HEK293 (cell line): ENCODE results near the gene SLC38A8.

Source experiments
- CTCF ChIA-PET: fragments of 350-600 bp; formaldehyde crosslinking; extraction: SDS; loops from one replicate; lab custom pipeline; 2021; ENCODE audit warnings: antibody characterized with exemption; lab: Yijun Ruan, JAX
- POLR2A ChIA-PET: fragments of 300-600 bp; formaldehyde crosslinking; extraction: SDS; loops from one replicate; lab custom pipeline; 2020; ENCODE audit warnings: antibody characterized with exemption, inconsistent platforms; lab: Yijun Ruan, JAX
- H3K27ac ChIP-seq: fragments of 200-500 bp; sonication (Bioruptor generic); 2 replicates; pipeline ENCODE4 v1.5.1; 2014; ENCODE audit warnings: low read depth, low read length, control low read depth, inconsistent platforms; ENCODE audit errors: extremely low read depth
- H3K36me3 ChIP-seq, 2 experiments: fragments of 200-500 bp in 1 of 2; sonication (Bioruptor generic) in 1 of 2; 1 replicate in 1 of 2; 2 replicates in 1 of 2; pipeline ENCODE4 v1.5.1; 2014 to 2017; ENCODE audit warnings: inconsistent platforms in 2 of 2, low read length in 2 of 2; ENCODE audit not compliant: control insufficient read depth in 2 of 2, insufficient read depth in 1 of 2
- H3K4me1 ChIP-seq: fragments of 200-500 bp; sonication (Bioruptor generic); 2 replicates; pipeline ENCODE4 v1.5.1; 2014; ENCODE audit warnings: mild to moderate bottlenecking, low read length, inconsistent platforms; ENCODE audit not compliant: control insufficient read depth, insufficient read depth
- H3K4me3 ChIP-seq: 2 replicates; pipeline ENCODE4 v1.5.1; 2011; ENCODE audit warnings: low read depth, mild to moderate bottlenecking, control low read depth, low read length, moderate library complexity
- H3K9me3 ChIP-seq: fragments of 200-500 bp; sonication (Bioruptor generic); 2 replicates; pipeline ENCODE4 v1.5.1; 2014; ENCODE audit warnings: low read depth, low read length, inconsistent platforms; ENCODE audit not compliant: control insufficient read depth, insufficient read depth
- CTCF ChIP-seq: fragments of 450-650 bp; formaldehyde crosslinking; IDR thresholded peaks from 2 replicates; pipeline ENCODE4 v1.5.1; 2016; ENCODE audit warnings: missing biosample characterization, missing genetic modification characterization
- EGR2 ChIP-seq: fragments of 450-650 bp; formaldehyde crosslinking; IDR thresholded peaks from 2 replicates; pipeline ENCODE4 v1.5.1; 2016; ENCODE audit warnings: low read depth, missing biosample characterization, missing genetic modification characterization
- KLF10 ChIP-seq: fragments of 450-650 bp; IDR thresholded peaks from 2 replicates; pipeline ENCODE4 v1.5.1; 2018; ENCODE audit warnings: missing biosample characterization, mild to moderate bottlenecking, missing genetic modification characterization
- KLF17 ChIP-seq: fragments of 450-650 bp; formaldehyde crosslinking; IDR thresholded peaks from 2 replicates; pipeline ENCODE4 v1.5.1; 2016; ENCODE audit warnings: missing biosample characterization, missing genetic modification characterization
- SETDB1 ChIP-seq: IDR thresholded peaks from one replicate; pipeline ENCODE4 v1.6.1; 2017; ENCODE audit warnings: mild to moderate bottlenecking, low read length, moderate library complexity, mixed read lengths; ENCODE audit not compliant: insufficient read length
- ZBTB1 ChIP-seq: fragments of 450-650 bp; formaldehyde crosslinking; IDR thresholded peaks from 2 replicates; pipeline ENCODE4 v1.5.1; 2016; ENCODE audit warnings: missing biosample characterization, missing genetic modification characterization
- ZBTB21 ChIP-seq: fragments of 450-650 bp; formaldehyde crosslinking; IDR thresholded peaks from 2 replicates; pipeline ENCODE4 v1.5.1; 2017; ENCODE audit warnings: missing biosample characterization, missing genetic modification characterization
- ZNF202 ChIP-seq: fragments of 450-650 bp; formaldehyde crosslinking; IDR thresholded peaks from 2 replicates; pipeline ENCODE4 v1.5.1; 2016; ENCODE audit warnings: missing biosample characterization, missing genetic modification characterization, borderline replicate concordance
- ZNF23 ChIP-seq: fragments of 450-650 bp; formaldehyde crosslinking; IDR thresholded peaks from 2 replicates; pipeline ENCODE4 v1.5.1; 2016; ENCODE audit warnings: missing biosample characterization, missing genetic modification characterization, borderline replicate concordance
- ZNF292 ChIP-seq: fragments of 450-650 bp; formaldehyde crosslinking; IDR thresholded peaks from 2 replicates; pipeline ENCODE4 v1.5.1; 2016; ENCODE audit warnings: low read depth, missing biosample characterization, missing genetic modification characterization, borderline replicate concordance
- ZNF404 ChIP-seq: fragments of 450-650 bp; formaldehyde crosslinking; IDR thresholded peaks from 2 replicates; pipeline ENCODE4 v1.5.1; 2017; ENCODE audit warnings: missing biosample characterization, missing genetic modification characterization
- ZNF473 ChIP-seq: fragments of 450-650 bp; formaldehyde crosslinking; IDR thresholded peaks from 2 replicates; pipeline ENCODE4 v1.5.1; 2017; ENCODE audit warnings: missing biosample characterization, missing genetic modification characterization
- ZNF48 ChIP-seq: fragments of 450-650 bp; formaldehyde crosslinking; IDR thresholded peaks from 2 replicates; pipeline ENCODE4 v1.5.1; 2016; ENCODE audit warnings: missing biosample characterization, missing genetic modification characterization
- ZNF626 ChIP-seq: fragments of 450-650 bp; sonication (Bioruptor Pico); formaldehyde crosslinking; IDR thresholded peaks from 2 replicates; pipeline ENCODE4 v1.5.1; 2018; ENCODE audit warnings: missing biosample characterization, missing genetic modification characterization, inconsistent platforms
- ZNF660 ChIP-seq: fragments of 450-650 bp; IDR thresholded peaks from 2 replicates; pipeline ENCODE4 v1.5.1; 2018; ENCODE audit warnings: missing biosample characterization, mild to moderate bottlenecking, missing genetic modification characterization
- ZNF670 ChIP-seq: fragments of 450-650 bp; formaldehyde crosslinking; IDR thresholded peaks from 2 replicates; pipeline ENCODE4 v1.5.1; 2016; ENCODE audit warnings: missing biosample characterization, missing genetic modification characterization, low read depth
- TF ChIP-seq, protein P1 (sequence below): fragments of 450-650 bp; formaldehyde crosslinking; IDR thresholded peaks from 2 replicates; pipeline ENCODE4 v1.5.1; 2016; ENCODE audit warnings: missing biosample characterization, missing genetic modification characterization
- TF ChIP-seq, protein P2 (sequence below): fragments of 450-650 bp; formaldehyde crosslinking; conservative IDR thresholded peaks from 2 replicates; pipeline ENCODE4 v1.5.1; 2016; ENCODE audit warnings: low read depth, missing biosample characterization, missing genetic modification characterization
- TF ChIP-seq, protein P3 (sequence below): fragments of 450-650 bp; formaldehyde crosslinking; IDR thresholded peaks from 2 replicates; pipeline ENCODE4 v1.5.1; 2017; ENCODE audit warnings: missing biosample characterization, missing genetic modification characterization

Gene SLC38A8

DNA sequence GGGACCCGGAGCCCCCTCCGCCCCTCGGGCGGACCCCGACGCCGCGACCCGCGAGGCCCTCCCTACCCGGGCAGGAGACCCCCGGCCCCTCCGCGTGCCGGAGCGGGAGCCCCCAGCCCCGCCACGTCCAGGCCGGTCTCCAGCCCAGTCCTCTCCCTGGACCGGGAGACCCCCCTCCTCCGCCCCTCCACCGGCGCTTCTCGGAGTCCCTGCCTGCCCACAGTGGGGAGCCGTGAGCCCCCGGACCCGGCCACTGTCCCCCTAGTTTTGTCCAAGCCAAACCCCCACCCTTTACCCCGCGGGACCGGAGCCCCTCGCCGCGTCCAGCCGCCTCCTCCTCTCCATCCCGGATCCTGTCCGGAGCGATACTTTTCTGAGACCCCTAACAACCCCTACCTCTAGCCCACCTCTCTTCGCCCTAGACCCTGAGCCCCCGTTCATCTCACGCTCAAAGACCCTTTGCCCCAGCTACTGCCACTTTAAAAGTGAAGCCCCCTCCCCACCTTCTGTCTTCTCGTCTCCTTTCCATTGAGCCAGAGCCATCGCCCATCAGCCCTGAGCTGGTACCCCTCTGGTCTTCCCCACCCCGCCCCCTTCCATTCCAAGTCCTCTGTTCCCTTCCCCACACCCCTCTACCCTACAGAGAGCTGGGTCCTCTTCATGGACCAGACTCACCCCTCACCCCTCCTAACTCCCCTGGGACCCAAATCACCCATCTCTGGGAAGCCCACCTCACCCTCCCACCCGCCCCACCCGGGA lies 73.5 kb downstream of the SLC38A8 start (continued):
- TF ChIP-seq CTCF (tag by site-specific recombination) (no peak), SETDB1 (no peak), ZNF473 (tag by site-specific recombination) (no peak), ZBTB1 (tag by site-specific recombination) (no peak), ZNF660 (tag by site-specific recombination) (no peak), ZNF202 (tag by site-specific recombination) (no peak)

- no peak for TF ChIP-seq KLF10 (tag by site-specific recombination)
- TF ChIP-seq EGR2 (tag by site-specific recombination): no peak
- TF ChIP-seq, protein P1, sequence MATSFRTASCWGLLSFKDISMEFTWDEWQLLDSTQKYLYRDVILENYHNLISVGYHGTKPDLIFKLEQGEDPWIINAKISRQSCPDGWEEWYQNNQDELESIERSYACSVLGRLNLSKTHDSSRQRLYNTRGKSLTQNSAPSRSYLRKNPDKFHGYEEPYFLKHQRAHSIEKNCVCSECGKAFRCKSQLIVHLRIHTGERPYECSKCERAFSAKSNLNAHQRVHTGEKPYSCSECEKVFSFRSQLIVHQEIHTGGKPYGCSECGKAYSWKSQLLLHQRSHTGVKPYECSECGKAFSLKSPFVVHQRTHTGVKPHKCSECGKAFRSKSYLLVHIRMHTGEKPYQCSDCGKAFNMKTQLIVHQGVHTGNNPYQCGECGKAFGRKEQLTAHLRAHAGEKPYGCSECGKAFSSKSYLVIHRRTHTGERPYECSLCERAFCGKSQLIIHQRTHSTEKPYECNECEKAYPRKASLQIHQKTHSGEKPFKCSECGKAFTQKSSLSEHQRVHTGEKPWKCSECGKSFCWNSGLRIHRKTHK (tag by site-specific recombination): no peak
- no peak for TF ChIP-seq ZNF292 (tag by site-specific recombination)
- TF ChIP-seq ZNF670: no peak
- no peak for TF ChIP-seq ZNF404
- TF ChIP-seq, protein P2, sequence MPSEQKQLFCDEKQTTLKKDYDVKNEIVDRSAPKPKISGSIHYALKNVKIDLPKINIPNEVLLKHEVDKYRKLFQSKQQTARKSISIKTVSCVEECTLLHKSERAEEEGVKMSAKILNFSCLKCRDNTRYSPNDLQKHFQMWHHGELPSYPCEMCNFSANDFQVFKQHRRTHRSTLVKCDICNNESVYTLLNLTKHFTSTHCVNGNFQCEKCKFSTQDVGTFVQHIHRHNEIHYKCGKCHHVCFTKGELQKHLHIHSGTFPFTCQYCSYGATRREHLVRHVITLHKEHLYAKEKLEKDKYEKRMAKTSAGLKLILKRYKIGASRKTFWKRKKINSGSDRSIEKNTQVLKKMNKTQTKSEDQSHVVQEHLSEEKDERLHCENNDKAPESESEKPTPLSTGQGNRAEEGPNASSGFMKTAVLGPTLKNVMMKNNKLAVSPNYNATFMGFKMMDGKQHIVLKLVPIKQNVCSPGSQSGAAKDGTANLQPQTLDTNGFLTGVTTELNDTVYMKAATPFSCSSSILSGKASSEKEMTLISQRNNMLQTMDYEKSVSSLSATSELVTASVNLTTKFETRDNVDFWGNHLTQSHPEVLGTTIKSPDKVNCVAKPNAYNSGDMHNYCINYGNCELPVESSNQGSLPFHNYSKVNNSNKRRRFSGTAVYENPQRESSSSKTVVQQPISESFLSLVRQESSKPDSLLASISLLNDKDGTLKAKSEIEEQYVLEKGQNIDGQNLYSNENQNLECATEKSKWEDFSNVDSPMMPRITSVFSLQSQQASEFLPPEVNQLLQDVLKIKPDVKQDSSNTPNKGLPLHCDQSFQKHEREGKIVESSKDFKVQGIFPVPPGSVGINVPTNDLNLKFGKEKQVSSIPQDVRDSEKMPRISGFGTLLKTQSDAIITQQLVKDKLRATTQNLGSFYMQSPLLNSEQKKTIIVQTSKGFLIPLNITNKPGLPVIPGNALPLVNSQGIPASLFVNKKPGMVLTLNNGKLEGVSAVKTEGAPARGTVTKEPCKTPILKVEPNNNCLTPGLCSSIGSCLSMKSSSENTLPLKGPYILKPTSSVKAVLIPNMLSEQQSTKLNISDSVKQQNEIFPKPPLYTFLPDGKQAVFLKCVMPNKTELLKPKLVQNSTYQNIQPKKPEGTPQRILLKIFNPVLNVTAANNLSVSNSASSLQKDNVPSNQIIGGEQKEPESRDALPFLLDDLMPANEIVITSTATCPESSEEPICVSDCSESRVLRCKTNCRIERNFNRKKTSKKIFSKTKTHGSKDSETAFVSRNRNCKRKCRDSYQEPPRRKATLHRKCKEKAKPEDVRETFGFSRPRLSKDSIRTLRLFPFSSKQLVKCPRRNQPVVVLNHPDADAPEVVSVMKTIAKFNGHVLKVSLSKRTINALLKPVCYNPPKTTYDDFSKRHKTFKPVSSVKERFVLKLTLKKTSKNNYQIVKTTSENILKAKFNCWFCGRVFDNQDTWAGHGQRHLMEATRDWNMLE: no peak
- TF ChIP-seq ZNF23 (tag by site-specific recombination): no peak
- TF ChIP-seq ZBTB21: no peak
- TF ChIP-seq, protein P3, sequence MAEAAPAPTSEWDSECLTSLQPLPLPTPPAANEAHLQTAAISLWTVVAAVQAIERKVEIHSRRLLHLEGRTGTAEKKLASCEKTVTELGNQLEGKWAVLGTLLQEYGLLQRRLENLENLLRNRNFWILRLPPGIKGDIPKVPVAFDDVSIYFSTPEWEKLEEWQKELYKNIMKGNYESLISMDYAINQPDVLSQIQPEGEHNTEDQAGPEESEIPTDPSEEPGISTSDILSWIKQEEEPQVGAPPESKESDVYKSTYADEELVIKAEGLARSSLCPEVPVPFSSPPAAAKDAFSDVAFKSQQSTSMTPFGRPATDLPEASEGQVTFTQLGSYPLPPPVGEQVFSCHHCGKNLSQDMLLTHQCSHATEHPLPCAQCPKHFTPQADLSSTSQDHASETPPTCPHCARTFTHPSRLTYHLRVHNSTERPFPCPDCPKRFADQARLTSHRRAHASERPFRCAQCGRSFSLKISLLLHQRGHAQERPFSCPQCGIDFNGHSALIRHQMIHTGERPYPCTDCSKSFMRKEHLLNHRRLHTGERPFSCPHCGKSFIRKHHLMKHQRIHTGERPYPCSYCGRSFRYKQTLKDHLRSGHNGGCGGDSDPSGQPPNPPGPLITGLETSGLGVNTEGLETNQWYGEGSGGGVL: no peak
- no peak for TF ChIP-seq ZNF48 (tag by site-specific recombination)
- no peak for TF ChIP-seq KLF17 (tag by site-specific recombination)
- no peak for TF ChIP-seq ZNF626 (tag by site-specific recombination)
- Histone ChIP-seq H3K4me1 (no peaks in the 10 kb centered on the region), H3K36me3 (no peaks in the 10 kb centered on the region), H3K27ac (no peak overlapping the region), H3K4me3 (peak overlapping the region; percentile 26), H3K9me3 (no peaks in the 10 kb centered on the region)
- POLR2A ChIA-PET: no interaction called here
- CTCF ChIA-PET: interaction anchor here (5.3 kb wide), 1 partner anchor 96 kb away, joined by 46 read pairs; no protein-coding TSS in a partner anchor
These were observed 74.2 kb downstream of the SLC38A8 start for GRCh38 chr16:83968306-83968851.
